ENCODE results near the gene FBXO31.

GRCh38 chr16:87423429-87423828 is 39.9 kb upstream of the FBXO31 start:
- TF ChIP-seq CTCF (IDR thresholded peaks at IDR 0.05; ENCODE audit: insufficient read depth, low read length) = no peak
- no peak for TF ChIP-seq POLR2AphosphoS5 (IDR thresholded peaks at IDR 0.05; ENCODE audit: low read depth)
